ENCODE measurements around the gene KCNMA1.

KCNMA1 gene

DNA sequence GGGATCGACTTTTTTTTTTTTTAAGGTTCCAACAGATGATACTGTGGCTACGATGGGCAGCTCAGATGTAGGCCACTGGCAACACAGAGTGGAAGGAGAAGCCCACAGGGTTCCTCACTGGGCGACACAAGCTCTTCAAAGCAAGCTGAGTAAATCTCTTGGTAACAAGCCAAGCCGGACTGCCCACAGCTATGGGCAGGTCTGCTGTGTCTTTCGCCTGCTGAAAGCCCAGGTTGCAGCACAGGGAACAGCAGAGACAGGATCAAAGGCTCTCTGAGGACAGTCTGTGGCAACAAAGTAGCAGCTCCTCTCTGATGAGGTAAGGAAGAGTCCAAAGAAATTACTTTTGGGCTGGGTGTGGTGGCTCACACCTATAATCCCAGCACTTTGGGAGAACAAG is 83.6 kb downstream of the KCNMA1 start:
- Histone ChIP-seq H2AFZ (no peak overlapping the region), H3K4me3 (ENCODE audit: low read depth, low read length) (no peak overlapping the region), H3K27me3 (ENCODE audit: control insufficient read depth, insufficient read depth, low read length) (no peaks in the 10 kb centered on the region), H3K9ac (no peak overlapping the region), H3K4me1 (no peaks in the 10 kb centered on the region), H3K36me3 (ENCODE audit: control insufficient read depth, insufficient read depth, low read length) (no peaks in the 10 kb centered on the region), H3K4me2 (ENCODE audit: low read length) (no peak overlapping the region), H3K27ac (no peak overlapping the region), H3K79me2 (no peaks in the 10 kb centered on the region), H3K9me3 (ENCODE audit: control insufficient read depth, low read length) (no peaks in the 10 kb centered on the region)
- TF ChIP-seq CTCF (IDR thresholded peaks at IDR 0.05): no peak

DNA sequence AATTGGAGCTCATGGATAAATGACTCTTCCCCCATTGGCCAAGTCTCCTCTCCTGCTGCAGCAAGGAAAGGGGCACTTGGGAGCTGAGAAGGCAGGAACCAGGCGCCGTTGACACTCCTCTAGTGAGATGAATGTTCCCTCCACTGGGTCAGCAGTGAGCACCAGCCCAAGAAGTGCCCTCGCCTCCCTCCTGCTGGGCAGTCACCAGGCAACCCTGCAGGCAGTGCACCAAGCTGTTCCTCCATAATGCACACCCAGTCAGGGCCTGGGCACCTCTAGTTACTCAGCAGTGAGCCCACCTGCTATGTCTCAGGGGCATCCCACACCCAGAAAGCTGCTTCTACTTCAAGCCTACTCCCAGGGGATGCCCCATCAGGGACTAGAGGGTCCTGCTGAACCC is 84.3 kb downstream of the KCNMA1 start:
- Histone ChIP-seq H2AFZ (no peak overlapping the region), H3K4me2 (ENCODE audit: low read length) (no peak overlapping the region), H3K9me3 (ENCODE audit: control insufficient read depth, low read length) (no peaks in the 10 kb centered on the region), H3K4me1 (no peaks in the 10 kb centered on the region), H3K9ac (no peak overlapping the region), H3K36me3 (ENCODE audit: control insufficient read depth, insufficient read depth, low read length) (no peaks in the 10 kb centered on the region), H3K27ac (no peak overlapping the region), H3K4me3 (ENCODE audit: low read depth, low read length) (no peak overlapping the region), H3K27me3 (ENCODE audit: control insufficient read depth, insufficient read depth, low read length) (no peaks in the 10 kb centered on the region), H3K79me2 (no peaks in the 10 kb centered on the region)
- TF ChIP-seq CTCF (IDR thresholded peaks at IDR 0.05): no peak

- H3K9me3 ChIP-seq (ENCODE audit: control insufficient read depth, low read length): no peaks in the 10 kb centered on the region
- H3K9ac ChIP-seq: no peak overlapping the region
- no peaks in the 10 kb centered on the region for H3K4me1 ChIP-seq
- H3K4me2 ChIP-seq (ENCODE audit: low read length): no peak overlapping the region
- TF ChIP-seq CTCF (IDR thresholded peaks at IDR 0.05): no peak
- no peaks in the 10 kb centered on the region for H3K79me2 ChIP-seq
- no peak overlapping the region for H3K4me3 ChIP-seq (ENCODE audit: low read depth, low read length)
- no peak overlapping the region for H2AFZ ChIP-seq
- no peaks in the 10 kb centered on the region for H3K36me3 ChIP-seq (ENCODE audit: control insufficient read depth, insufficient read depth, low read length)
- no peaks in the 10 kb centered on the region for H3K27me3 ChIP-seq (ENCODE audit: control insufficient read depth, insufficient read depth, low read length)
- no peak overlapping the region for H3K27ac ChIP-seq
Measured at GRCh38 chr10:77552252-77552651, 85.4 kb downstream of the KCNMA1 start.

DNA sequence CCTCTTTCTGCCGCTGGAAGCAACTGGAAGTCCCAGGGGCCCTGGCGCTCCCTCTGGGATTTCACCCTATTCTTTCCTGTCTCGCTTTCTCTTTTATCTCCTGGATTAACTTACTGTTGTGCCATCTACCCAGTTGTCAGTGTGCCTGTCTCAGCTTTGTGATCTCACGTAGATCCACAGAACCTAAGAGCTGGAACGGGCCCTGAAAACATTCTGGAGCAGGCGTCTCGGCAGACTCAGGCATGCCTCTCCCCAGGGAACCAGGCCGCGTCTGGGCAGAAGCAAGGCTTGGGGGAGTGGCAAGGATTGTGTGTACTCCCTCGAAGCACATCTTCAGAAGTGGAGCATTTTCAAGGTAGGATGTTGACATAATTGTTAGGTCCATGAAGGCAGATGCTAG is 87.2 kb downstream of the KCNMA1 start:
- Histone ChIP-seq H3K27me3 (ENCODE audit: control insufficient read depth, insufficient read depth, low read length) (no peaks in the 10 kb centered on the region), H3K27ac (no peak overlapping the region), H3K36me3 (ENCODE audit: control insufficient read depth, insufficient read depth, low read length) (no peaks in the 10 kb centered on the region), H2AFZ (no peak overlapping the region), H3K79me2 (no peaks in the 10 kb centered on the region), H3K4me2 (ENCODE audit: low read length) (no peak overlapping the region), H3K9ac (no peak overlapping the region), H3K4me1 (no peaks in the 10 kb centered on the region), H3K4me3 (ENCODE audit: low read depth, low read length) (no peak overlapping the region), H3K9me3 (ENCODE audit: control insufficient read depth, low read length) (no peaks in the 10 kb centered on the region)
- no peak for TF ChIP-seq CTCF (IDR thresholded peaks at IDR 0.05)

DNA sequence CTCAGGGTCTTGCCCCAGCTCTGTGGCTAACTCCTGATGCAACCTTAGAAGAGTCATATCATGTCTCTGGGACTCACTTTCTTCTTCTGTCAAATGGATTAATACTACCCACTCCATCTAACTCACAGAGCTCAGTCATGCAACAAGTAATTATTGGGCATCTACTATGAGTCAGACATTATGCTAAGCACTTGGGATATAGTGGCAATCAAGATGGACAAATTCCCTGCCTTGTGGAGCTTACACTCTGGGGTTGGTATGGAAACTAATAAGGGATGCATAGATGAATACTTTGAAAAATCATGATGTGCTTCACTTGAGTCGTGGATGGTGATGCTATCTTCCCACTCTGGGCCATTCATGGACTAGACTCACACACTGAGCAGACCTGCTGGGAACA is 88.9 kb downstream of the KCNMA1 start:
- no peak overlapping the region for H3K9ac ChIP-seq
- no peak overlapping the region for H2AFZ ChIP-seq
- H3K27ac ChIP-seq: no peak overlapping the region
- no peak for TF ChIP-seq CTCF (IDR thresholded peaks at IDR 0.05)
- no peaks in the 10 kb centered on the region for H3K4me1 ChIP-seq
- H3K27me3 ChIP-seq (ENCODE audit: control insufficient read depth, insufficient read depth, low read length): no peaks in the 10 kb centered on the region
- no peaks in the 10 kb centered on the region for H3K36me3 ChIP-seq (ENCODE audit: control insufficient read depth, insufficient read depth, low read length)
- H3K9me3 ChIP-seq (ENCODE audit: control insufficient read depth, low read length): no peaks in the 10 kb centered on the region
- H3K4me3 ChIP-seq (ENCODE audit: low read depth, low read length): no peak overlapping the region
- no peaks in the 10 kb centered on the region for H3K79me2 ChIP-seq
- no peak overlapping the region for H3K4me2 ChIP-seq (ENCODE audit: low read length)

Data from parathyroid adenoma (tissue), 2 donors.